Pancreas (tissue), 10 donors: ENCODE results near the gene MAMDC2. TPM values are rescaled to one million over a fixed set of nuclear protein-coding genes. Genes with fewer than 3 reads are reported as not detected.
A peak's percentile ranks its signal among the peaks of the same experiment; 100 is the strongest.

ENCODE experiments used
- ATAC-seq, 4 donors: fragments of 200-7000 bp; cut with Tn5 transposase; one replicate each; pipeline versions ENCODE4 v1.8.0 to v1.9.1; 2020; ENCODE audit warnings: mild to moderate bottlenecking in 4 of 4, moderate library complexity in 4 of 4
- DNase-seq, 6 donors: peaks; one replicate each; pipeline ENCODE4 v3.0.0-alpha.2; 2020
- FAIRE-seq: peaks from 2 replicates; lab custom pipeline; 2012; peaks lifted over from hg19 to GRCh38; lab: Jason Lieb, UNC
- H3K27ac ChIP-seq, 4 donors: fragments of 200-600 bp; sonication (generic); 1 replicate in 3 of 4; 2 replicates in 1 of 4; pipeline versions ENCODE4 v1.5.0 to v1.8.0; 2020
- H3K27me3 ChIP-seq, 4 donors: fragments of 200-600 bp; one replicate each; pipeline ENCODE4 v1.8.0; 2021
- H3K36me3 ChIP-seq, 3 donors: fragments of 200-600 bp; sonication (generic) in 1 of 3; one replicate each; pipeline versions ENCODE4 v1.5.0 to v1.8.0; 2020 to 2021
- H3K4me1 ChIP-seq, 3 donors: fragments of 200-600 bp; one replicate each; pipeline ENCODE4 v1.8.0; 2021
- H3K4me3 ChIP-seq, 4 donors: fragments of 200-600 bp; sonication (generic) in 2 of 4; one replicate each; pipeline versions ENCODE4 v1.5.0 to v1.8.0; 2020 to 2021
- H3K9me3 ChIP-seq, 4 donors: fragments of 200-600 bp; one replicate each; pipeline ENCODE4 v1.8.0; 2021
- CTCF ChIP-seq, 4 donors: fragments of 200-600 bp; sonication (generic) in 3 of 4; IDR thresholded peaks; one replicate each; pipeline versions ENCODE4 v1.5.0 to v1.8.0; 2021; ENCODE audit warnings: antibody characterized with exemption in 4 of 4
- WGBS, 2 donors: extraction: QIAGEN DNeasy Blood & Tissue Kit; methylation state at CpG; one replicate each; pipeline ENCODE4 v1.1.7; 2013; 5-methylcytosine and 5-hydroxymethylcytosine counted together
- intact Hi-C, 3 donors: fragments of 100-400 bp; cut with DNase I; formaldehyde crosslinking; loops; one replicate each; pipeline versions ENCODE4 v1.11.1 to v1.14.2; 2022
- polyA plus RNA-seq, 2 donors: library from polyadenylated mRNA; stranded (reverse); fragments of 200-250 nt; gene quantifications; one replicate each; pipeline ENCODE4 v1.2.3, GENCODE V29; 2013
- total RNA-seq, 6 donors: library from RNA; stranded (reverse); fragmentation: NEBNext Ultra II Directional in 4 of 6; extraction: Animal tissue kit (Norgen Biotek cat#: 25700) in 4 of 6; gene quantifications; one replicate each; pipeline versions ENCODE4 v1.2.1 to v1.2.4, GENCODE V29; 2021 to 2023
- donor health status: healthy with polysubstance abuse.
- donor health status: DM: no; HTN: no; CAD: no; lungs with moderate emphysema.
- donor health status: DM: no; HTN: no; CAD: no.
- donor health status: control.
- donor health status: control.
- donor health status: Bipolar disorder and iron deficiency.
- donor health status: DM: yes; HTN: yes; CAD: no.
- donor health status: DM: no; HTN: no; CAD: no.
- donor health status: DM: no; HTN: no; CAD: no.
- donor health status: DM: yes; HTN: yes; CAD: no.

Gene MAMDC2
- total and polyA plus RNA-seq, 8 donors = 0.95 to 4.7 (median 1.3) TPM

GRCh38 chr9:70058569-70059116 is 15.0 kb downstream of the MAMDC2 start:
- H3K9me3 ChIP-seq = no peaks in the 10 kb centered on the region
- no peaks in the 10 kb centered on the region for H3K36me3 ChIP-seq
- DNase-seq (no peak), FAIRE-seq (no peak), ATAC-seq (no peak)
- H3K27ac ChIP-seq = no peak overlapping the region
- TF ChIP-seq CTCF (IDR thresholded peaks at IDR 0.05) = no peak
- H3K4me1 ChIP-seq = peaks cover 1 to 8% (median 6%) of the 10 kb centered on the region in 3 donors
- H3K27me3 ChIP-seq = no peaks in the 10 kb centered on the region
- intact Hi-C loops = no loop called here
- WGBS, 2 donors = 50 to 52% methylated on average over 3 of the region's 3 CpGs
- no peak overlapping the region for H3K4me3 ChIP-seq

DNA sequence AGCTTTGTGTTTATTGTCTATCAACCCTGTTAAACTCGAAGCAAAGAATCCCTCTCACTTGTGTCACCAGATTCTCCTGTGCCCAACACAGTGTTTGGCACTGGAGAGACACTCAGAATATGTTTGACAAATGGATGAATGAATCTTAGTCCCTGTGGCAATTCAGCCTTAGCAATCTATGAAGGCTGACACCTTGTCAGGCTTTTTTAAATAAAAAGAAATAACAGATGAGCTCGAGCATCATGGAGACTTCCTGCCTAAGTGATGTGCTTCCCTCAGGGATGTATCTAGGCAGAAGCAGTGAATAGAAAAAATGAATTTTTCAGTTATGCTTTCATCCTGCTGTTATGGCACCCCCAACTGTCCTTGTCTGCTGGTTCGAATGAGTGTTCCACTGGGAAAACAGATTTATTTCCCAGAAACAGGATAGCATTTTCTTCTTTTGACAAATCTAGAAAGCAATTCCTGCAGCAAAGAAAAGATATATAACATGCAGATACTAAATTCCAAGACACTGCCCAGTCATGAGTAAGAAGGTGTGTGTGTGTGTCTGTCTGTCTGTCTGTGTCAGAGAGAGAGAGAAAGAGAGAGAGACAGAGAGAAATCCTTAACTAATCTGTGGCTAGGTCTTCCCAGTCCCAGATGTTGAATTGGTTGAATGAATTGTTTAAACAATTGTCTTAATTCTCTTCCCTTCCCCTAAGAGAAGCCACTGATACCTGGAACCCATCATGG is 16.7 kb downstream of the MAMDC2 start:
- intact Hi-C loops = no loop called here
- 70 to 72% methylated on average over 3 of the region's 3 CpGs for WGBS, 2 donors
- H3K9me3 ChIP-seq = no peaks in the 10 kb centered on the region
- no peaks in the 10 kb centered on the region for H3K4me1 ChIP-seq
- no peak for ATAC-seq
- H3K4me3 ChIP-seq = no peak overlapping the region
- no peaks in the 10 kb centered on the region for H3K27me3 ChIP-seq
- TF ChIP-seq CTCF (IDR thresholded peaks at IDR 0.05) = no peak
- DNase-seq = no peak
- H3K36me3 ChIP-seq = no peaks in the 10 kb centered on the region
- H3K27ac ChIP-seq = no peak overlapping the region
- no peak for FAIRE-seq

DNA sequence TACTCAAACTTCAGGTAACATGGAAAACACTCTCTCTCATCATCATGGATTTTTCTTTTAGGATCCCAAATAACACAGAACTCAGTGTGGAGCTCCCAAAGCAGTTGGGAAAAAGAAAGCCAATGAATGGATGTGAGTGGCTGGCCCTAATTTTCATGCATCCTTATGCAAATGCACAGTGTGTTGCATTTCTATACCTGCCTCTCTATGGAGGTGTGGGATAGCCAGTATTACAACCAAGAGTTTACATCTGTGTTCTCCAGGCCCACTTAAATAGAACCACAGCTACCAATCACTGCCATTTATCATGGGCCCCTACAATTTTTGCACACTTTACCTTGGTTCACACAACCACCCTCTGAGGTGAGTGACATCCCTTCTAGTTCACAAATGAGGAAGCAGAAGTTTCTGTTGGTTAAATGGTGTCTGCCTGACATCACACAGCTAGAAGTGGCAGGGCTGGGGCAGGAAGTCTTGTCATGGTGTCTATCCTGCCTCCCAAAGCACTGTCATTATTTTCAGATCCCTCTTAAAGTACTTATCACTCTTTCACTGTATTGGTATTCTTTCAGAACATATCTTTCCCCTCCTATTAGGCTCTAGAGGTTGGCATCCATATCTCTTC is 17.3 kb downstream of the MAMDC2 start:
- no peak overlapping the region for H3K27ac ChIP-seq
- no peak for FAIRE-seq
- H3K4me3 ChIP-seq = no peak overlapping the region
- H3K36me3 ChIP-seq = no peaks in the 10 kb centered on the region
- intact Hi-C loops = no loop called here
- no peak for TF ChIP-seq CTCF (IDR thresholded peaks at IDR 0.05)
- H3K9me3 ChIP-seq = no peaks in the 10 kb centered on the region
- no peaks in the 10 kb centered on the region for H3K4me1 ChIP-seq
- H3K27me3 ChIP-seq = no peaks in the 10 kb centered on the region
- DNase-seq = no peak
- ATAC-seq = no peak

DNA sequence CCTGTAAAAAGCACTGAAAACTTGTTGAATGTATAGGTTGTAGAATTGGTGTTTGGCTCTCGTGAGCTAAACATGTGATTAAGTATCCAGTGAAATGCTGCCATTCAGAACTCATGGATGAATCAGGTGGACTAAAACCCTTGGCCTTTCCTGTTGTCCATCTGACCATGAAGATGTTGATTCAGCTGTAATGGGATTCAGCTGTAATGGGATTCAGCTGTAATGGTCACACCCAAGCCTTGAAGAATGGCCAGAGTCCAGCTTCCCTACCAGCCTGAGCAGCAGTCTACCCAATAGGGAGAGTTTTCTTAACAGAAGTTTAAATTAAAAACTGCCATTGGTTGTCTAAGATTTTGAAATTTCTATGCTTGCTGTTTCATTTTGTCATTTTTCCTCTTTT is 18.1 kb downstream of the MAMDC2 start:
- WGBS, 2 donors = 87 to 97% methylated on average over 1 of the region's 1 CpG
- no peaks in the 10 kb centered on the region for H3K9me3 ChIP-seq

More for the DNA sequence above, 18.1 kb downstream of the MAMDC2 start:
- H3K4me3 ChIP-seq = no peak overlapping the region
- no peak for TF ChIP-seq CTCF (IDR thresholded peaks at IDR 0.05)
- DNase-seq = no peak
- H3K4me1 ChIP-seq = no peaks in the 10 kb centered on the region
- H3K36me3 ChIP-seq = no peaks in the 10 kb centered on the region
- H3K27me3 ChIP-seq = no peaks in the 10 kb centered on the region
- no peak overlapping the region for H3K27ac ChIP-seq
- FAIRE-seq = no peak
- ATAC-seq = peak in 1 of 4 donors; percentile 25
- intact Hi-C loops = no loop called here
